DMS 273 (cell line): ENCODE measurements around the gene RNF146.
A peak's percentile ranks its signal among the peaks of the same experiment; 100 is the strongest.
"Not testable (repeated sequence)": the region's sequence is repeated elsewhere in the genome, so short reads cannot be mapped to it uniquely, and the experiment has no call there.

Experiments
- DNase-seq: peaks from one replicate; lab custom pipeline; 2025; ENCODE audit not compliant: unreplicated experiment; lab: John Stamatoyannopoulos, UW

Gene RNF146

GRCh38 chr6:127279815-127280214 lies 13.2 kb downstream of the RNF146 start:
- no peak for DNase-seq

- no peak for DNase-seq
Observed at GRCh38 chr6:127282184-127282583, 15.5 kb downstream of the RNF146 start.

- DNase-seq, result no peak
Observed at GRCh38 chr6:127288705-127289104, 22.0 kb downstream of the RNF146 start.

- DNase-seq, result no peak
Observed at GRCh38 chr6:127289934-127290333, 23.3 kb downstream of the RNF146 start.

GRCh38 chr6:127290391-127291265 lies 24.0 kb downstream of the RNF146 start:
- DNase-seq, result no peak

- DNase-seq, result no peak
Observed at GRCh38 chr6:127291495-127291894, 24.8 kb downstream of the RNF146 start.

GRCh38 chr6:127297502-127298070 lies 30.9 kb downstream of the RNF146 start:
- no peak for DNase-seq

GRCh38 chr6:127298475-127298874 lies 31.8 kb downstream of the RNF146 start:
- DNase-seq, result no peak

GRCh38 chr6:127299522-127300240 lies 33.0 kb downstream of the RNF146 start:
- DNase-seq, result no peak

GRCh38 chr6:127300411-127300810 lies 33.7 kb downstream of the RNF146 start:
- peak; percentile 24 for DNase-seq

GRCh38 chr6:127301199-127301700 lies 34.6 kb downstream of the RNF146 start:
- DNase-seq, result no peak

- DNase-seq, result peak; percentile 71
Observed at GRCh38 chr6:127302728-127303660, 36.3 kb downstream of the RNF146 start.

GRCh38 chr6:127303917-127304316 lies 37.3 kb downstream of the RNF146 start:
- DNase-seq, result no peak

GRCh38 chr6:127305741-127306140 lies 39.1 kb downstream of the RNF146 start:
- no peak for DNase-seq

- DNase-seq, result no peak
Observed at GRCh38 chr6:127317388-127318128, 50.9 kb downstream of the RNF146 start.

GRCh38 chr6:127319686-127320085 lies 53.0 kb downstream of the RNF146 start:
- DNase-seq, result no peak

GRCh38 chr6:127328043-127328609 lies 61.5 kb downstream of the RNF146 start:
- DNase-seq, result no peak

- DNase-seq, result not testable (repeated sequence)
Observed at GRCh38 chr6:127331256-127331655, 64.6 kb downstream of the RNF146 start.

GRCh38 chr6:127332383-127332961 lies 65.8 kb downstream of the RNF146 start:
- no peak for DNase-seq
